Common myeloid progenitor, CD34-positive (primary cell): ENCODE data around the gene TNFSF10.

Experiments used
- CTCF ChIA-PET: fragments of 350-600 bp; sonication (Branson Sonifier 250); formaldehyde crosslinking; loops from one replicate; lab custom pipeline; 2021; ENCODE audit warnings: antibody characterized with exemption; lab: Charles Lee
- POLR2A ChIA-PET: fragments of 350-600 bp; sonication (Branson Sonifier 250); formaldehyde crosslinking; loops from one replicate; lab custom pipeline; 2021; ENCODE audit warnings: antibody characterized with exemption; lab: Charles Lee
- DNase-seq, 3 donors: peaks; one replicate each; pipeline versions ENCODE4 v3.0.0 to v3.0.0-alpha.2; 2013
- H3K27ac ChIP-seq, 2 experiments: 1 replicate in 1 of 2; 2 replicates in 1 of 2; pipeline ENCODE4 v1.7.0; 2013; ENCODE audit warnings: inconsistent platforms in 2 of 2, low read length in 2 of 2, mild to moderate bottlenecking in 2 of 2, low read depth in 1 of 2, moderate library complexity in 1 of 2; ENCODE audit not compliant: severe bottlenecking in 2 of 2, insufficient read depth in 1 of 2, poor library complexity in 1 of 2
- H3K27me3 ChIP-seq, 5 experiments: replicated peaks in 2 of 5; 1 replicate in 3 of 5; 2 replicates in 2 of 5; pipeline versions ENCODE4 v1.6.1 to v1.7.0; 2013; ENCODE audit warnings: low read length in 4 of 5, mild to moderate bottlenecking in 2 of 5, moderate library complexity in 2 of 5, inconsistent platforms in 1 of 5; ENCODE audit not compliant: insufficient read depth in 5 of 5, control insufficient read depth in 4 of 5
- H3K36me3 ChIP-seq, 4 experiments: 1 replicate in 2 of 4; 2 replicates in 2 of 4; pipeline versions ENCODE4 v1.6.1 to v1.7.0; 2013; ENCODE audit warnings: low read length in 3 of 4, control low read depth in 1 of 4, mild to moderate bottlenecking in 1 of 4; ENCODE audit not compliant: control insufficient read depth in 4 of 4, insufficient read depth in 4 of 4
- H3K4me1 ChIP-seq, 4 experiments: 1 replicate in 3 of 4; 2 replicates in 1 of 4; pipeline versions ENCODE4 v1.6.1 to v1.7.1; 2013; ENCODE audit warnings: low read length in 3 of 4, mild to moderate bottlenecking in 3 of 4, control low read depth in 1 of 4, inconsistent platforms in 1 of 4, moderate library complexity in 1 of 4; ENCODE audit not compliant: control insufficient read depth in 4 of 4, insufficient read depth in 4 of 4; ENCODE audit errors: control extremely low read depth in 1 of 4
- H3K4me3 ChIP-seq, 7 experiments: 1 replicate in 4 of 7; 2 replicates in 3 of 7; pipeline versions ENCODE4 v1.5.1 to v1.7.0; 2013; ENCODE audit warnings: mild to moderate bottlenecking in 7 of 7, low read length in 6 of 7, moderate library complexity in 6 of 7, inconsistent platforms in 2 of 7, low read depth in 2 of 7, control low read depth in 1 of 7; ENCODE audit not compliant: insufficient read depth in 4 of 7, control insufficient read depth in 1 of 7; ENCODE audit errors: extremely low read depth in 1 of 7
- H3K9me3 ChIP-seq, 5 experiments: 1 replicate in 4 of 5; 2 replicates in 1 of 5; pipeline versions ENCODE4 v1.6.1 to v1.7.1; 2013; ENCODE audit warnings: low read length in 4 of 5, mild to moderate bottlenecking in 2 of 5, inconsistent platforms in 1 of 5, low read depth in 1 of 5, moderate library complexity in 1 of 5; ENCODE audit not compliant: control insufficient read depth in 4 of 5, insufficient read depth in 2 of 5; ENCODE audit errors: control extremely low read depth in 1 of 5
- WGBS: methylation state at CpG from one replicate; pipeline ENCODE4 v1.1.5; 2013; ENCODE audit not compliant: insufficient coverage; 5-methylcytosine and 5-hydroxymethylcytosine counted together

The TNFSF10 gene

DNA sequence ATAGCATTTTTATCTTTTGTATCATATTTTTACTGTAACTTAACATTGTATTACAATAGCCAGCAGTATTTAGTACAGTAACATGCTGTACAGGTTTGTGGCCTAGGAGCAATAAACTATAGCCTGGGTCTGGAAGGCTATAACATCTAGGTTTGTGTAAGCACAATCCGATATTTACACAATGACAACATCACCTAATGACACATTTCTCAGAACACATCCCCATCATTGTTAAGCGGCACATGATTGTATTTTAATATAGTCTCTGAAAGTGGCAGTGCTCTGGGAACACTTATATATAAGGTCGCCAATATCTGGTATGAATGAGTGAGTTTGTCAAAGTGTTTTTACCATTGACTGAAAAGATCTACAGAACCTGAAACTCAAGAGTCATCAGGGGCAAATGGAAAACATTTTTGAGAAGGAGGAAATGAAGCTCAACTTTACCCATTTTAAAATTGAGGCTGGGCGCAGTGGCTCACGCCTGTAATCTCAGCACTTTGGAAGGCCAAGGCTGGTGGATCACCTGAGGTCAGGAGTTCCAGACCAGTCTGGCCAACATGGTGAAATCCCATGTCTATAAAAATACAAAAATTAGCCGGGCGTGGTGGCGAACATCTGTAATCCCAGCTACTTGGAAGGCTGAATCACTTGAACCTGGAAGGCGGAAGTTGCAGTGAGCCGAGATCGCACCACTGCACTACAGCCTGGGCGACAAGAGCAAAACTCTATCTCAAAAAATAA is 38.8 kb upstream of the TNFSF10 start:
- DNase-seq, result no peak
- Histone ChIP-seq H3K9me3 (no peaks in the 10 kb centered on the region), H3K36me3 (no peaks in the 10 kb centered on the region), H3K4me1 (peaks cover 24 to 57% (median 36%) of the 10 kb centered on the region in 4 experiments), H3K27me3 (no peaks in the 10 kb centered on the region), H3K27ac (peak overlapping the region; percentile 71 to 81), H3K4me3 (peak overlapping the region in 3 of 7 experiments; percentile 32 to 75 (median 71))
- CTCF ChIA-PET, result interaction anchor here (0.7 to 1.8 kb wide), 10 partner anchors 8 to 111 kb away, joined by 3 to 5 read pairs (median 3); no protein-coding TSS in a partner anchor
- POLR2A ChIA-PET, result interaction anchor here (0.6 to 1.0 kb wide), 2 partner anchors 10 to 78 kb away, joined by 5 to 6 read pairs; no protein-coding TSS in a partner anchor
- WGBS, result 98% methylated on average over 7 of the region's 12 CpGs

DNA sequence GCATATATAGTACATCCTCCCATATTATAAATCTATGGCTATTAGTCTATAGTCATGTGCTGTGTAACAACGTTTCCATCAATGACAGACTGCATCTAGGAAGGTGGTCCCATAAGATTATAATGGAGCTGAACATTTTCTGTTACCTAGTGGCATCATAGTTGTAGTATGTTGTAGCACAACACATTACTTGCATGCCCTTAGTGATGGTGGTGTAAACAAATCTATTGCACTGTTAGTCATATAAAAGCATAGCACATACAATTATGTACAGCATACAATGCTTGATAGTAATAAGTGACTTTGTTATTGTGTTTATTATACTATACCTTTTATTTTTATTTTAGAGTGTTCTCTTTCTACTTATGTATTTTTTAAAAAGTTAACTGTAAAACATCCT is 37.4 kb upstream of the TNFSF10 start:
- Histone ChIP-seq H3K4me3 (no peak overlapping the region), H3K27ac (no peak overlapping the region), H3K9me3 (no peaks in the 10 kb centered on the region), H3K27me3 (no peaks in the 10 kb centered on the region), H3K4me1 (peaks cover 24 to 57% (median 36%) of the 10 kb centered on the region in 4 experiments), H3K36me3 (no peaks in the 10 kb centered on the region)
- DNase-seq, result no peak
- 100% methylated on average over 1 of the region's 1 CpG for WGBS
- CTCF ChIA-PET, result interaction anchor here (0.8 to 1.3 kb wide), 5 partner anchors 9 to 49 kb away, joined by 3 to 6 read pairs (median 3); no protein-coding TSS in a partner anchor
- POLR2A ChIA-PET, result no interaction called here

DNA sequence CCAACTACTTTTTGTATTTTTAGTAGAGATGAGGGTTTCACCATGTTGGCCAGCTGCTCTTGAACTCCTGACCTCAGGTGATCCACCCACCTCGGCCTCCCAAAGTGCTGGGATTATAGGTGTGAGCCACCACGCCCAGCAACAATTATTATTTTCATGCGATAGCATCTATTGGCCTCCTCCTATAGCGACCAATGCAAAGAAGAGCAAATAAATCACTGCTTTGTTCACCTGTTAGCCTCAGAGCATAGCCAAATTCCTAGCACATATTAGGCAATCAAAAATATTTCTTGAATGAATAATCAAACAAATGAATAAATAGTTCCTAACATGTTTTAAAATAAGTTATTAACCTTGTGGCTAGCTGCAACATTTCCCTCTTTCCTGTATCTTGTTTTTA is 36.8 kb upstream of the TNFSF10 start:
- no peak for DNase-seq
- Histone ChIP-seq H3K4me3 (no peak overlapping the region), H3K9me3 (no peaks in the 10 kb centered on the region), H3K36me3 (no peaks in the 10 kb centered on the region), H3K27me3 (no peaks in the 10 kb centered on the region), H3K4me1 (peaks cover 24 to 57% (median 36%) of the 10 kb centered on the region in 4 experiments), H3K27ac (no peak overlapping the region)
- ChIA-PET CTCF (interaction anchor here (0.6 to 1.3 kb wide), 5 partner anchors 18 to 48 kb away, joined by 3 to 6 read pairs (median 4); no protein-coding TSS in a partner anchor), POLR2A (no interaction called here)
- WGBS, result 100% methylated on average over 3 of the region's 4 CpGs

DNA sequence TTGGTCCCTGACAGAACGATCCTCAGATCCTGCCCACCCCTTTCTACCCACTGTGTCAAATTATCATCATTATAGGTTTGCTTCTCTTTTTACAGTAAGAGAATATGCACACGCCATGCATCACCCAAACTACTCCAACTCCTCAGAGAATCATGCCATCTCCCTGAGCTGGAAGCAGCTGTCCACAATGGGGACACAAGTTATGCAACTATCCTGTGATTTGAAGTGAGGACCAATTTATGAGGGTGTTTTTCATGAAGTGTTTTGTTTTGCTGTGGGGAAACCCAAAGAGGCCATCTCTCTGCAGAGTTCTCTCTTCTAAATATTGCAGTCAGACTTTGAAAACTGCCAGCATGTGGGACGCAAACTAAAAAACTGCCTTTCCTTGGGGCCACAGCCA is 35.8 kb upstream of the TNFSF10 start:
- peak in 2 of 3 donors; percentile 92 to 93 for DNase-seq
- peaks cover 24 to 56% (median 33%) of the 10 kb centered on the region in 4 experiments for H3K4me1 ChIP-seq
- ChIA-PET POLR2A (no interaction called here), CTCF (interaction anchor here (0.7 kb wide), 1 partner anchor 836 kb away, joined by 3 read pairs; no protein-coding TSS in a partner anchor)
- 29% methylated on average over 2 of the region's 3 CpGs for WGBS
- H3K9me3 ChIP-seq, result no peaks in the 10 kb centered on the region
- no peaks in the 10 kb centered on the region for H3K36me3 ChIP-seq
- peak overlapping the region in 2 of 7 experiments; percentile 16 for H3K4me3 ChIP-seq
- no peaks in the 10 kb centered on the region for H3K27me3 ChIP-seq
- no peak overlapping the region for H3K27ac ChIP-seq

DNA sequence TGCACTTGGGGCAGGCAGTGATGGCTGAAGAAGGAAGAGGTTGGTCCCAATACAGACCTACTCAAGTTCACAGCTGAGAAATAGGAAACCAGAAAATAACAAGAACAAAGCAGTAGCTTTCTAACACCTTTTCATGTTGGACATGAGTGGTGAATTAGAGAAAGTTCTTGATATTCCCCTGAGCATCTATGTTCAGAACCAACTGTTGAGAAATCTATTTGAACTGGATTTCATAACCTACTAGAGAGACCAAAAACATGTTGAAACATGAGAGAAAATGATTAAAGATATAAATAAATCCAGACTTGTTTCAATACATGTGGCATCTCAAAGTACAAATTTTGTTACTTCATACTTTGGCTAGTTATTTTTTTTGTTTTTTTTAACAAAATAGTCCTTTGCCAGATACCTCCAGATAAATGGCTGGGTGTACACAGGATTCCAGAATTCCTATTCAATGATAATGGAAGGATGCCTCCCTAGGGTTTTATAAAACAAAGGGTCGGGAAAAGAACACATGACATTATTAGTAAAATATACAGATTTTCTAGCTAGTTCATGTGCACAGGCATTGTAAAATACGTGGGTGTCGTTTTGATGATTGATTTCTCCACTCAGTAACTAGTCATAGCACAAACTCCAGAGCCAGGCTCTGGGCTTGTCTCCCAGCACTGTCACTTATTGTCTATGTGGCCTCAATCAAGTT is 34.4 kb upstream of the TNFSF10 start:
- no peaks in the 10 kb centered on the region for H3K27me3 ChIP-seq
- 100% methylated on average over 2 of the region's 3 CpGs for WGBS
- H3K9me3 ChIP-seq, result no peaks in the 10 kb centered on the region
- H3K4me3 ChIP-seq, result no peak overlapping the region
- H3K27ac ChIP-seq, result no peak overlapping the region
- H3K36me3 ChIP-seq, result no peaks in the 10 kb centered on the region
- CTCF ChIA-PET, result interaction anchor here (0.6 to 1.5 kb wide), 2 partner anchors 9 to 142 kb away, joined by 3 read pairs; no protein-coding TSS in a partner anchor
- DNase-seq, result no peak
- H3K4me1 ChIP-seq, result peaks cover 13 to 43% (median 20%) of the 10 kb centered on the region in 4 experiments
- POLR2A ChIA-PET, result no interaction called here

DNA sequence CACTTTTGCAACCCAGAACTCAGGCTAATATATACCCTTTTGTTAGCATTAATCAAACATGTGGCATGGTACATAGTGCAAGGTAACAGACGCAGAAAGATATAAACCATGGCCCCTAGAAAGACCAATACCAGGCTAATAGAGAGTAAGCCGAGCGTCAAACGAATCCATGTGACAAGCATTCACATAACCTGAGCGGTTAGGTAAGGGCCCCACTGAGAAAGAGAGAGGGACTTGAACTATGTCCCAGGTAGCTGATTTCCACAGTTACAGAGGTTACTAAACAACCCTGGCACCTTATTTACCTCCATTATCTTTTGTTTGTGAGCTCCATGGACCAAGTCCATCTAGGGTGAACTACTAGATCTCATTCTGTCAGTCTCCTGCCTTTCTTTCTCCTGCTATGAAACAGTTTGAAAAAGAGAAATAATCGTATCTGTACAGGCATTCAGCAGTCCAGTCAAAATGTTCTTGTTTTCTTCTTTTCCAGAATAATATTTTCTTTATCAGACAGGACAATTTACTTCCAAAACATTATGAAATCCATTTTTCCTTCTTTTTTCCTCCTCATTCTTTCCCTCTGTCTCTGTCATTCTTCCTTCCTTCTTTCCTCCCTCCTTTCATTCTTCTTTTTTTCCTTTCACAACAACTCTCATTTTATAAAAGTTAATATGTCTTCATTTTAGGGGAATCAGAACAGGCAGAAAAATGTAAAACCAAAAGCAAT is 30.5 kb upstream of the TNFSF10 start:
- no peaks in the 10 kb centered on the region for H3K9me3 ChIP-seq
- no peak overlapping the region for H3K27ac ChIP-seq
- H3K27me3 ChIP-seq, result no peaks in the 10 kb centered on the region
- CTCF ChIA-PET, result interaction anchor here (1.2 kb wide), 1 partner anchor 21 kb away, joined by 4 read pairs; no protein-coding TSS in a partner anchor
- no peaks in the 10 kb centered on the region for H3K36me3 ChIP-seq
- 98% methylated on average over 6 of the region's 6 CpGs for WGBS
- H3K4me3 ChIP-seq, result no peak overlapping the region
- POLR2A ChIA-PET, result no interaction called here
- DNase-seq, result no peak
- peaks cover 0 to 13% (median 4%) of the 10 kb centered on the region in 4 experiments for H3K4me1 ChIP-seq
